Thyroid gland (tissue), 4 donors: ENCODE data around the gene SLC29A3. TPM values are rescaled to one million over a fixed set of nuclear protein-coding genes. Genes with fewer than 3 reads are reported as not detected.

Experiments used
- DNase-seq, 2 donors: peaks; one replicate each; pipeline ENCODE4 v3.0.0-alpha.2; 2019
- H3K27ac ChIP-seq, 3 donors: fragments of 200-600 bp; sonication (generic); 1 replicate in 2 of 3; 2 replicates in 1 of 3; pipeline ENCODE4 v1.5.1; 2016 to 2019; ENCODE audit warnings: mild to moderate bottlenecking in 1 of 3, moderate library complexity in 1 of 3
- H3K27me3 ChIP-seq: fragments of 200-600 bp; sonication (generic); one replicate; pipeline ENCODE4 v1.5.1; 2019
- H3K36me3 ChIP-seq, 2 donors: fragments of 200-600 bp; sonication (generic); one replicate each; pipeline ENCODE4 v1.5.1; 2016 to 2019
- H3K4me1 ChIP-seq, 2 donors: fragments of 200-600 bp; sonication (generic); one replicate each; pipeline ENCODE4 v1.5.1; 2017 to 2019
- H3K4me3 ChIP-seq, 3 donors: fragments of 200-600 bp; sonication (generic); replicated peaks in 1 of 3; 1 replicate in 2 of 3; 2 replicates in 1 of 3; pipeline ENCODE4 v1.5.1; 2016; ENCODE audit warnings: mild to moderate bottlenecking in 1 of 3
- H3K9me3 ChIP-seq: fragments of 200-600 bp; sonication (generic); one replicate; pipeline ENCODE4 v1.5.1; 2017
- CTCF ChIP-seq, 6 experiments: fragments of 200-600 bp in 3 of 6; fragments of 450-650 bp in 3 of 6; sonication (generic) in 3 of 6; IDR thresholded peaks; one replicate each; pipeline ENCODE4 v1.5.1; 2016 to 2019; ENCODE audit warnings: antibody characterized with exemption in 6 of 6, mild to moderate bottlenecking in 2 of 6, inconsistent platforms in 1 of 6, moderate library complexity in 1 of 6
- POLR2A ChIP-seq, 2 donors: fragments of 450-650 bp; IDR thresholded peaks; one replicate each; pipeline ENCODE4 v1.6.1; 2017; ENCODE audit warnings: antibody characterized with exemption in 2 of 2, mild to moderate bottlenecking in 2 of 2, moderate library complexity in 1 of 2
- WGBS, 2 donors: methylation state at CpG; one replicate each; pipeline ENCODE4 v1.1.5; 2017; 5-methylcytosine and 5-hydroxymethylcytosine counted together
- intact Hi-C: fragments of 100-400 bp; cut with DNase I; formaldehyde crosslinking; loops from one replicate; pipeline ENCODE4 v1.15.1; 2023
- total RNA-seq, 4 donors: library from RNA; depleted of rRNA; stranded (reverse); fragments of >200 nt; gene quantifications; one replicate each; pipeline ENCODE4 v1.2.3, GENCODE V29; 2016

SLC29A3 gene
- total RNA-seq, 4 donors from 2014 or later, result 5.1 to 8.2 (median 6.7) TPM

GRCh38 chr10:71366690-71367089 is 47.6 kb downstream of the SLC29A3 start:
- 85% methylated on average over 8 of the region's 8 CpGs for WGBS, 2 donors
- no peak for TF ChIP-seq POLR2A (IDR thresholded peaks at IDR 0.05)
- no peak for TF ChIP-seq CTCF (IDR thresholded peaks at IDR 0.05)

GRCh38 chr10:71367271-71367670 is 48.2 kb downstream of the SLC29A3 start:
- no peak for DNase-seq
- Histone ChIP-seq H3K4me3 (no peak overlapping the region), H3K36me3 (no peaks in the 10 kb centered on the region), H3K27me3 (no peaks in the 10 kb centered on the region), H3K4me1 (peaks cover 0 to 12% of the 10 kb centered on the region in 2 donors), H3K9me3 (no peaks in the 10 kb centered on the region), H3K27ac (no peak overlapping the region)
- 78 to 93% methylated on average over 1 to 2 of the region's 2 CpGs for WGBS, 2 donors
- intact Hi-C loops, result loop anchor here (5.0 kb wide), 1 partner anchor 40 kb away; no protein-coding TSS in a partner anchor
- TF ChIP-seq CTCF (IDR thresholded peaks at IDR 0.05) (no peak), POLR2A (IDR thresholded peaks at IDR 0.05) (no peak)

More at GRCh38 chr10:71366690-71367089, 47.6 kb downstream of the SLC29A3 start:
- no peak overlapping the region for H3K4me3 ChIP-seq
- H3K27ac ChIP-seq, result no peak overlapping the region
- DNase-seq, result no peak
- H3K36me3 ChIP-seq, result no peaks in the 10 kb centered on the region
- H3K4me1 ChIP-seq, result peaks cover 0 to 12% of the 10 kb centered on the region in 2 donors
- intact Hi-C loops, result loop anchor here (5.0 kb wide), 1 partner anchor 39 kb away; no protein-coding TSS in a partner anchor
- H3K27me3 ChIP-seq, result no peaks in the 10 kb centered on the region
- no peaks in the 10 kb centered on the region for H3K9me3 ChIP-seq

- intact Hi-C loops, result loop anchor here (5.0 kb wide), 1 partner anchor 41 kb away; no protein-coding TSS in a partner anchor
- Histone ChIP-seq H3K27ac (no peak overlapping the region), H3K27me3 (no peaks in the 10 kb centered on the region), H3K36me3 (no peaks in the 10 kb centered on the region), H3K9me3 (no peaks in the 10 kb centered on the region), H3K4me1 (peaks cover 0 to 12% of the 10 kb centered on the region in 2 donors), H3K4me3 (no peak overlapping the region)
- no peak for DNase-seq
- TF ChIP-seq POLR2A (IDR thresholded peaks at IDR 0.05), result no peak
- TF ChIP-seq CTCF (IDR thresholded peaks at IDR 0.05), result no peak
- 88 to 100% methylated on average over 1 of the region's 1 CpG for WGBS, 2 donors
These were observed 49.1 kb downstream of the SLC29A3 start for GRCh38 chr10:71368176-71368575.

GRCh38 chr10:71368643-71369042 is 49.6 kb downstream of the SLC29A3 start:
- DNase-seq, result no peak
- Histone ChIP-seq H3K36me3 (no peaks in the 10 kb centered on the region), H3K27ac (no peak overlapping the region), H3K27me3 (no peaks in the 10 kb centered on the region), H3K9me3 (no peaks in the 10 kb centered on the region), H3K4me3 (no peak overlapping the region), H3K4me1 (peaks cover 0 to 12% of the 10 kb centered on the region in 2 donors)
- TF ChIP-seq POLR2A (IDR thresholded peaks at IDR 0.05) (no peak), CTCF (IDR thresholded peaks at IDR 0.05) (no peak)
- 70 to 72% methylated on average over 2 of the region's 2 CpGs for WGBS, 2 donors
- intact Hi-C loops, result loop anchor here (5.0 kb wide), 1 partner anchor 41 kb away; no protein-coding TSS in a partner anchor

- no peak overlapping the region for H3K4me3 ChIP-seq
- peaks cover 0 to 6% of the 10 kb centered on the region in 2 donors for H3K4me1 ChIP-seq
- TF ChIP-seq CTCF (IDR thresholded peaks at IDR 0.05) (no peak), POLR2A (IDR thresholded peaks at IDR 0.05) (no peak)
- 80 to 86% methylated on average over 1 of the region's 1 CpG for WGBS, 2 donors
- no peak overlapping the region for H3K27ac ChIP-seq
- no peaks in the 10 kb centered on the region for H3K27me3 ChIP-seq
- DNase-seq, result no peak
- intact Hi-C loops, result loop anchor here (5.0 kb wide), 1 partner anchor 42 kb away; no protein-coding TSS in a partner anchor
- H3K9me3 ChIP-seq, result no peaks in the 10 kb centered on the region
- no peaks in the 10 kb centered on the region for H3K36me3 ChIP-seq
These were observed 50.5 kb downstream of the SLC29A3 start for GRCh38 chr10:71369602-71370001.
